ENCODE results near the gene GLIPR1L1. TPM values are rescaled to one million over a fixed set of nuclear protein-coding genes. Genes with fewer than 3 reads are reported as not detected.

The GLIPR1L1 gene
- total and polyA plus RNA-seq, 3 experiments from 2014 or later: not detected

- no peaks in the 10 kb centered on the region for H3K4me1 Mint-ChIP-seq
- Histone ChIP-seq H3K9me3 (ENCODE audit: low read length) (no peaks in the 10 kb centered on the region), H3K27ac (ENCODE audit: low read depth, low read length) (no peak overlapping the region), H3K4me1 (ENCODE audit: insufficient read depth, low read length) (no peaks in the 10 kb centered on the region), H3K4me3 (ENCODE audit: low read length) (no peak overlapping the region), H3K36me3 (ENCODE audit: insufficient read depth, low read length) (no peaks in the 10 kb centered on the region), H3K27me3 (ENCODE audit: insufficient read depth, low read length, poor library complexity, severe bottlenecking) (no peaks in the 10 kb centered on the region)
- POLR2A ChIA-PET: no interaction called here
- H3K36me3 Mint-ChIP-seq: peaks cover 0 to 5% (median 0%) of the 10 kb centered on the region in 3 donors
- H3K9me3 Mint-ChIP-seq: no peaks in the 10 kb centered on the region
- no peak for DNase-seq
- no peaks in the 10 kb centered on the region for H3K27me3 Mint-ChIP-seq
- CTCF ChIA-PET: no interaction called here
- H3K4me3 Mint-ChIP-seq: no peak overlapping the region
- H3K27ac Mint-ChIP-seq: no peak overlapping the region
Observed at GRCh38 chr12:75305412-75306332, 28.8 kb upstream of the GLIPR1L1 start.

GRCh38 chr12:75308279-75308678 lies 26.2 kb upstream of the GLIPR1L1 start:
- H3K4me3 Mint-ChIP-seq: no peak overlapping the region
- Histone ChIP-seq H3K27ac (ENCODE audit: low read depth, low read length) (no peak overlapping the region), H3K9me3 (ENCODE audit: low read length) (no peaks in the 10 kb centered on the region), H3K4me1 (ENCODE audit: insufficient read depth, low read length) (no peaks in the 10 kb centered on the region), H3K4me3 (ENCODE audit: low read length) (no peak overlapping the region), H3K36me3 (ENCODE audit: insufficient read depth, low read length) (no peaks in the 10 kb centered on the region), H3K27me3 (ENCODE audit: insufficient read depth, low read length, poor library complexity, severe bottlenecking) (no peaks in the 10 kb centered on the region)
- no peaks in the 10 kb centered on the region for H3K9me3 Mint-ChIP-seq
- H3K4me1 Mint-ChIP-seq: no peaks in the 10 kb centered on the region
- no peak overlapping the region for H3K27ac Mint-ChIP-seq
- no peak for DNase-seq
- ChIA-PET POLR2A (no interaction called here), CTCF (no interaction called here)
- H3K36me3 Mint-ChIP-seq: peaks cover 0 to 5% (median 1%) of the 10 kb centered on the region in 3 donors
- H3K27me3 Mint-ChIP-seq: no peaks in the 10 kb centered on the region

- ChIA-PET CTCF (no interaction called here), POLR2A (no interaction called here)
- H3K36me3 Mint-ChIP-seq: peaks cover 0 to 1% (median 0%) of the 10 kb centered on the region in 3 donors
- DNase-seq: no peak
- H3K27ac Mint-ChIP-seq: no peak overlapping the region
- no peaks in the 10 kb centered on the region for H3K27me3 ChIP-seq (ENCODE audit: insufficient read depth, low read length, poor library complexity, severe bottlenecking)
- no peaks in the 10 kb centered on the region for H3K27me3 Mint-ChIP-seq
- H3K36me3 ChIP-seq (ENCODE audit: insufficient read depth, low read length): no peaks in the 10 kb centered on the region
- no peak overlapping the region for H3K27ac ChIP-seq (ENCODE audit: low read depth, low read length)
- H3K9me3 Mint-ChIP-seq: no peaks in the 10 kb centered on the region
- no peaks in the 10 kb centered on the region for H3K4me1 Mint-ChIP-seq
- no peaks in the 10 kb centered on the region for H3K9me3 ChIP-seq (ENCODE audit: low read length)
- H3K4me3 Mint-ChIP-seq: no peak overlapping the region
- no peaks in the 10 kb centered on the region for H3K4me1 ChIP-seq (ENCODE audit: insufficient read depth, low read length)
- no peak overlapping the region for H3K4me3 ChIP-seq (ENCODE audit: low read length)
Observed at GRCh38 chr12:75311369-75311768, 23.1 kb upstream of the GLIPR1L1 start.

GRCh38 chr12:75315518-75315917 lies 19.0 kb upstream of the GLIPR1L1 start:
- no peaks in the 10 kb centered on the region for H3K4me1 ChIP-seq (ENCODE audit: insufficient read depth, low read length)
- Mint-ChIP-seq H3K4me1 (no peaks in the 10 kb centered on the region), H3K27ac (no peak overlapping the region), H3K27me3 (no peaks in the 10 kb centered on the region), H3K9me3 (no peaks in the 10 kb centered on the region), H3K4me3 (no peak overlapping the region), H3K36me3 (peaks cover 0 to 1% (median 0%) of the 10 kb centered on the region in 3 donors)
- no peaks in the 10 kb centered on the region for H3K27me3 ChIP-seq (ENCODE audit: insufficient read depth, low read length, poor library complexity, severe bottlenecking)
- H3K36me3 ChIP-seq (ENCODE audit: insufficient read depth, low read length): no peaks in the 10 kb centered on the region
- no peaks in the 10 kb centered on the region for H3K9me3 ChIP-seq (ENCODE audit: low read length)
- H3K4me3 ChIP-seq (ENCODE audit: low read length): no peak overlapping the region
- H3K27ac ChIP-seq (ENCODE audit: low read depth, low read length): no peak overlapping the region
- ChIA-PET CTCF (no interaction called here), POLR2A (no interaction called here)
- no peak for DNase-seq

- Mint-ChIP-seq H3K4me3 (no peak overlapping the region), H3K4me1 (no peaks in the 10 kb centered on the region), H3K36me3 (no peaks in the 10 kb centered on the region), H3K27me3 (peaks cover 4 to 5% of the 10 kb centered on the region in 2 donors), H3K27ac (no peak overlapping the region), H3K9me3 (no peaks in the 10 kb centered on the region)
- DNase-seq: no peak
- H3K36me3 ChIP-seq (ENCODE audit: insufficient read depth, low read length): no peaks in the 10 kb centered on the region
- no peaks in the 10 kb centered on the region for H3K4me1 ChIP-seq (ENCODE audit: insufficient read depth, low read length)
- no peak overlapping the region for H3K4me3 ChIP-seq (ENCODE audit: low read length)
- CTCF ChIA-PET: no interaction called here
- no peaks in the 10 kb centered on the region for H3K9me3 ChIP-seq (ENCODE audit: low read length)
- POLR2A ChIA-PET: no interaction called here
- H3K27ac ChIP-seq (ENCODE audit: low read depth, low read length): no peak overlapping the region
- no peaks in the 10 kb centered on the region for H3K27me3 ChIP-seq (ENCODE audit: insufficient read depth, low read length, poor library complexity, severe bottlenecking)
Observed at GRCh38 chr12:75317784-75318183, 16.7 kb upstream of the GLIPR1L1 start.

- no peak for DNase-seq
- Mint-ChIP-seq H3K27ac (no peak overlapping the region), H3K4me1 (no peaks in the 10 kb centered on the region), H3K36me3 (no peaks in the 10 kb centered on the region), H3K27me3 (peaks cover 6 to 7% of the 10 kb centered on the region in 2 donors), H3K4me3 (no peak overlapping the region), H3K9me3 (no peaks in the 10 kb centered on the region)
- Histone ChIP-seq H3K9me3 (ENCODE audit: low read length) (no peaks in the 10 kb centered on the region), H3K36me3 (ENCODE audit: insufficient read depth, low read length) (no peaks in the 10 kb centered on the region), H3K4me3 (ENCODE audit: low read length) (no peak overlapping the region), H3K27me3 (ENCODE audit: insufficient read depth, low read length, poor library complexity, severe bottlenecking) (no peaks in the 10 kb centered on the region), H3K27ac (ENCODE audit: low read depth, low read length) (no peak overlapping the region), H3K4me1 (ENCODE audit: insufficient read depth, low read length) (no peaks in the 10 kb centered on the region)
- POLR2A ChIA-PET: no interaction called here
- CTCF ChIA-PET: no interaction called here
Observed at GRCh38 chr12:75322464-75322863, 12.0 kb upstream of the GLIPR1L1 start.

- Histone ChIP-seq H3K4me1 (ENCODE audit: insufficient read depth, low read length) (no peaks in the 10 kb centered on the region), H3K4me3 (ENCODE audit: low read length) (no peak overlapping the region), H3K9me3 (ENCODE audit: low read length) (no peaks in the 10 kb centered on the region), H3K36me3 (ENCODE audit: insufficient read depth, low read length) (no peaks in the 10 kb centered on the region), H3K27me3 (ENCODE audit: insufficient read depth, low read length, poor library complexity, severe bottlenecking) (no peaks in the 10 kb centered on the region), H3K27ac (ENCODE audit: low read depth, low read length) (no peak overlapping the region)
- ChIA-PET CTCF (no interaction called here), POLR2A (no interaction called here)
- Mint-ChIP-seq H3K4me3 (no peak overlapping the region), H3K9me3 (no peaks in the 10 kb centered on the region), H3K27me3 (peaks cover 6 to 15% of the 10 kb centered on the region in 2 donors), H3K4me1 (no peaks in the 10 kb centered on the region), H3K36me3 (no peaks in the 10 kb centered on the region), H3K27ac (no peak overlapping the region)
- no peak for DNase-seq
Observed at GRCh38 chr12:75323663-75324062, 10.8 kb upstream of the GLIPR1L1 start.

- Mint-ChIP-seq H3K4me1 (peaks cover 7 to 14% (median 13%) of the 10 kb centered on the region in 3 donors), H3K4me3 (no peak overlapping the region), H3K9me3 (no peaks in the 10 kb centered on the region), H3K36me3 (no peaks in the 10 kb centered on the region), H3K27ac (no peak overlapping the region), H3K27me3 (peaks cover 14 to 22% of the 10 kb centered on the region in 2 donors)
- no peaks in the 10 kb centered on the region for H3K9me3 ChIP-seq (ENCODE audit: low read length)
- DNase-seq: no peak
- ChIA-PET CTCF (no interaction called here), POLR2A (interaction anchor here (0.5 kb wide), 1 partner anchor 755 kb away, joined by 3 read pairs; no protein-coding TSS in a partner anchor)
- H3K4me1 ChIP-seq (ENCODE audit: insufficient read depth, low read length): peaks cover 6% of the 10 kb centered on the region
- peaks cover 12% of the 10 kb centered on the region for H3K27me3 ChIP-seq (ENCODE audit: insufficient read depth, low read length, poor library complexity, severe bottlenecking)
- H3K4me3 ChIP-seq (ENCODE audit: low read length): no peak overlapping the region
- no peak overlapping the region for H3K27ac ChIP-seq (ENCODE audit: low read depth, low read length)
- H3K36me3 ChIP-seq (ENCODE audit: insufficient read depth, low read length): no peaks in the 10 kb centered on the region
Observed at GRCh38 chr12:75327642-75328041, 6.8 kb upstream of the GLIPR1L1 start.
